A549 (cell line): ENCODE data around the gene ENTPD6.

Experiments
- EP300 ChIP-seq, 2 experiments: fragments of >200 bp; sonication (Bioruptor Twin); formaldehyde crosslinking; IDR thresholded peaks; 2 replicates in 1 of 2; 3 replicates in 1 of 2; pipeline ENCODE4 v1.6.1; 2016 to 2017
- FOSB ChIP-seq: fragments of 250-450 bp; sonication (Bioruptor Pico); IDR thresholded peaks from 2 replicates; pipeline ENCODE4 v1.5.0; 2020; ENCODE audit warnings: mild to moderate bottlenecking, moderate library complexity
- KDM5A ChIP-seq: fragments of 200-600 bp; sonication (generic); IDR thresholded peaks from 2 replicates; pipeline ENCODE4 v1.6.1; 2016; ENCODE audit warnings: antibody characterized with exemption, mild to moderate bottlenecking
- MYC ChIP-seq: IDR thresholded peaks from 2 replicates; pipeline ENCODE4 v1.6.1; 2012; ENCODE audit warnings: mild to moderate bottlenecking, inconsistent platforms, low read length, improper control_type of control experiment, borderline replicate concordance
- RAD21 ChIP-seq, 2 experiments: fragments of >200 bp in 1 of 2; sonication (Bioruptor Twin) in 1 of 2; formaldehyde crosslinking in 1 of 2; IDR thresholded peaks in 1 of 2; conservative IDR thresholded peaks in 1 of 2; 2 replicates in 1 of 2; 3 replicates in 1 of 2; pipeline ENCODE4 v1.6.1; 2012 to 2018; ENCODE audit warnings: inconsistent platforms in 1 of 2
- RFX5 ChIP-seq: fragments of 450-650 bp; IDR thresholded peaks from 2 replicates; pipeline ENCODE4 v1.7.1; 2014; ENCODE audit warnings: antibody characterized with exemption, mild to moderate bottlenecking, moderate library complexity
- TF ChIP-seq, protein P1 (sequence below): fragments of 150-350 bp; IDR thresholded peaks from 2 replicates; pipeline ENCODE4 v1.6.1; 2014; ENCODE audit warnings: low read depth, mild to moderate bottlenecking, low read length
- TF ChIP-seq, protein P2 (sequence below): fragments of >200 bp; sonication (Bioruptor Twin); formaldehyde crosslinking; IDR thresholded peaks from 3 replicates; pipeline ENCODE4 v1.5.1; 2016
- TF ChIP-seq, protein P3 (sequence below): fragments of 200-600 bp; sonication (generic); IDR thresholded peaks from 2 replicates; pipeline ENCODE4 v1.6.1; 2016; ENCODE audit warnings: antibody characterized with exemption, mild to moderate bottlenecking, moderate library complexity
- TF ChIP-seq, protein P4 (sequence below): fragments of 450-650 bp; IDR thresholded peaks from 2 replicates; pipeline ENCODE4 v1.6.1; 2014; ENCODE audit warnings: antibody characterized with exemption
- TF ChIP-seq, protein P5 (sequence below): IDR thresholded peaks from 2 replicates; pipeline ENCODE4 v1.6.1; 2012; ENCODE audit warnings: low read depth, borderline replicate concordance

DNA sequence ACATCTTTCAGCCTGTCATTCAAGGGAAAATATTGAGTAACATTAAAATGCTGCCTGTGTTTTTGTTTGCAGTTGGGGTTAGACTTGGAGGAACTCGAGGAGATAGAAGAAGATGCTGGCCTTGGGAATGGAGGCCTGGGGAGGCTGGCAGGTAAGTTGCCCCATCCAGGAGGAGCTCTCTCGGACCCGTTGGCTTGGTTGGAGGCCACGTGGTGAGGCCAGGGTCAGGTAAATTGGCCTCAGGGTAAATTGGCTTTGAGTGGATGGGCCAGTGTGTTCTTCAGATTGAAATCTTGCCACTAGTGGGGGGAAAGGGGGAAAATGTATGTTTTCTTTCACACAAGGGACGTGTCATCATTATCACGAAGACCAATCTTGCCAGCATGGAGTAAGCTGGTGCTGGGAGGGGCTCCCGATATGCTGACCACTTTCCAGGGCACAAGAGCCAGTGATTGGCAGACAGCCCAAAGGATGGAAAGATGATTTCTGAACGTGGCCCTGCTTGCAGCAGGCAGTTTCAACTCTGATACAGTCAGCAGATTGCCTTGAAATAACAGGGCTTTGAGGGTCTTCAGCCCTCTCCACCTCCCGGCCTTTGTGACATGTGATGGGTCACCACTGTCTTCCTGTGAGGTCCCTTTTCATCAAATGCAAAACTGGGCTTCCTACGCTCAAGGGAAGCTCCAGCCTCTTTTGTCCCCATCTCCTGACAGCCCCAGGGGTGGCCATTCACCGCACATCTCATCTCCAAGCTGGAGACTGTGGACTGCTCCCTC is 73.7 kb downstream of the ENTPD6 start:
- TF ChIP-seq, protein P1, sequence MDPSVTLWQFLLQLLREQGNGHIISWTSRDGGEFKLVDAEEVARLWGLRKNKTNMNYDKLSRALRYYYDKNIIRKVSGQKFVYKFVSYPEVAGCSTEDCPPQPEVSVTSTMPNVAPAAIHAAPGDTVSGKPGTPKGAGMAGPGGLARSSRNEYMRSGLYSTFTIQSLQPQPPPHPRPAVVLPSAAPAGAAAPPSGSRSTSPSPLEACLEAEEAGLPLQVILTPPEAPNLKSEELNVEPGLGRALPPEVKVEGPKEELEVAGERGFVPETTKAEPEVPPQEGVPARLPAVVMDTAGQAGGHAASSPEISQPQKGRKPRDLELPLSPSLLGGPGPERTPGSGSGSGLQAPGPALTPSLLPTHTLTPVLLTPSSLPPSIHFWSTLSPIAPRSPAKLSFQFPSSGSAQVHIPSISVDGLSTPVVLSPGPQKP, result no peak
- TF ChIP-seq, protein P2, sequence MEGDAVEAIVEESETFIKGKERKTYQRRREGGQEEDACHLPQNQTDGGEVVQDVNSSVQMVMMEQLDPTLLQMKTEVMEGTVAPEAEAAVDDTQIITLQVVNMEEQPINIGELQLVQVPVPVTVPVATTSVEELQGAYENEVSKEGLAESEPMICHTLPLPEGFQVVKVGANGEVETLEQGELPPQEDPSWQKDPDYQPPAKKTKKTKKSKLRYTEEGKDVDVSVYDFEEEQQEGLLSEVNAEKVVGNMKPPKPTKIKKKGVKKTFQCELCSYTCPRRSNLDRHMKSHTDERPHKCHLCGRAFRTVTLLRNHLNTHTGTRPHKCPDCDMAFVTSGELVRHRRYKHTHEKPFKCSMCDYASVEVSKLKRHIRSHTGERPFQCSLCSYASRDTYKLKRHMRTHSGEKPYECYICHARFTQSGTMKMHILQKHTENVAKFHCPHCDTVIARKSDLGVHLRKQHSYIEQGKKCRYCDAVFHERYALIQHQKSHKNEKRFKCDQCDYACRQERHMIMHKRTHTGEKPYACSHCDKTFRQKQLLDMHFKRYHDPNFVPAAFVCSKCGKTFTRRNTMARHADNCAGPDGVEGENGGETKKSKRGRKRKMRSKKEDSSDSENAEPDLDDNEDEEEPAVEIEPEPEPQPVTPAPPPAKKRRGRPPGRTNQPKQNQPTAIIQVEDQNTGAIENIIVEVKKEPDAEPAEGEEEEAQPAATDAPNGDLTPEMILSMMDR, result no peak
- TF ChIP-seq RAD21 (conservative IDR thresholded peaks at IDR 0.05 in 1 of 2, IDR thresholded peaks at IDR 0.05 in 1 of 2), result no peak
- TF ChIP-seq, protein P3, sequence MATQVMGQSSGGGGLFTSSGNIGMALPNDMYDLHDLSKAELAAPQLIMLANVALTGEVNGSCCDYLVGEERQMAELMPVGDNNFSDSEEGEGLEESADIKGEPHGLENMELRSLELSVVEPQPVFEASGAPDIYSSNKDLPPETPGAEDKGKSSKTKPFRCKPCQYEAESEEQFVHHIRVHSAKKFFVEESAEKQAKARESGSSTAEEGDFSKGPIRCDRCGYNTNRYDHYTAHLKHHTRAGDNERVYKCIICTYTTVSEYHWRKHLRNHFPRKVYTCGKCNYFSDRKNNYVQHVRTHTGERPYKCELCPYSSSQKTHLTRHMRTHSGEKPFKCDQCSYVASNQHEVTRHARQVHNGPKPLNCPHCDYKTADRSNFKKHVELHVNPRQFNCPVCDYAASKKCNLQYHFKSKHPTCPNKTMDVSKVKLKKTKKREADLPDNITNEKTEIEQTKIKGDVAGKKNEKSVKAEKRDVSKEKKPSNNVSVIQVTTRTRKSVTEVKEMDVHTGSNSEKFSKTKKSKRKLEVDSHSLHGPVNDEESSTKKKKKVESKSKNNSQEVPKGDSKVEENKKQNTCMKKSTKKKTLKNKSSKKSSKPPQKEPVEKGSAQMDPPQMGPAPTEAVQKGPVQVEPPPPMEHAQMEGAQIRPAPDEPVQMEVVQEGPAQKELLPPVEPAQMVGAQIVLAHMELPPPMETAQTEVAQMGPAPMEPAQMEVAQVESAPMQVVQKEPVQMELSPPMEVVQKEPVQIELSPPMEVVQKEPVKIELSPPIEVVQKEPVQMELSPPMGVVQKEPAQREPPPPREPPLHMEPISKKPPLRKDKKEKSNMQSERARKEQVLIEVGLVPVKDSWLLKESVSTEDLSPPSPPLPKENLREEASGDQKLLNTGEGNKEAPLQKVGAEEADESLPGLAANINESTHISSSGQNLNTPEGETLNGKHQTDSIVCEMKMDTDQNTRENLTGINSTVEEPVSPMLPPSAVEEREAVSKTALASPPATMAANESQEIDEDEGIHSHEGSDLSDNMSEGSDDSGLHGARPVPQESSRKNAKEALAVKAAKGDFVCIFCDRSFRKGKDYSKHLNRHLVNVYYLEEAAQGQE, result no peak
- no peak for TF ChIP-seq KDM5A
- TF ChIP-seq, protein P4, sequence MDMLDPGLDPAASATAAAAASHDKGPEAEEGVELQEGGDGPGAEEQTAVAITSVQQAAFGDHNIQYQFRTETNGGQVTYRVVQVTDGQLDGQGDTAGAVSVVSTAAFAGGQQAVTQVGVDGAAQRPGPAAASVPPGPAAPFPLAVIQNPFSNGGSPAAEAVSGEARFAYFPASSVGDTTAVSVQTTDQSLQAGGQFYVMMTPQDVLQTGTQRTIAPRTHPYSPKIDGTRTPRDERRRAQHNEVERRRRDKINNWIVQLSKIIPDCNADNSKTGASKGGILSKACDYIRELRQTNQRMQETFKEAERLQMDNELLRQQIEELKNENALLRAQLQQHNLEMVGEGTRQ, result no peak
- TF ChIP-seq MYC, result no peak
- no peak for TF ChIP-seq FOSB (CRISPR knock-in tag)
- no peak for TF ChIP-seq RFX5
- no peak for TF ChIP-seq EP300 (IDR thresholded peaks at IDR 0.05)
- TF ChIP-seq, protein P5, sequence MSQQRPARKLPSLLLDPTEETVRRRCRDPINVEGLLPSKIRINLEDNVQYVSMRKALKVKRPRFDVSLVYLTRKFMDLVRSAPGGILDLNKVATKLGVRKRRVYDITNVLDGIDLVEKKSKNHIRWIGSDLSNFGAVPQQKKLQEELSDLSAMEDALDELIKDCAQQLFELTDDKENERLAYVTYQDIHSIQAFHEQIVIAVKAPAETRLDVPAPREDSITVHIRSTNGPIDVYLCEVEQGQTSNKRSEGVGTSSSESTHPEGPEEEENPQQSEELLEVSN, result no peak
